Loucy (cell line): ENCODE measurements around the gene DLG2.

Source experiments
- H2AFZ ChIP-seq: fragments of 200-600 bp; sonication (generic); 2 replicates; pipeline ENCODE4 v1.6.0; 2016; ENCODE audit warnings: antibody characterized with exemption, mild to moderate bottlenecking, low read length, moderate library complexity
- H3F3A ChIP-seq: fragments of 200-600 bp; 2 replicates; pipeline ENCODE4 v1.6.0; 2016; ENCODE audit warnings: antibody characterized with exemption, low read depth, mild to moderate bottlenecking
- H3K27me3 ChIP-seq: fragments of 200-600 bp; sonication (generic); 2 replicates; pipeline ENCODE4 v1.6.1; 2014; ENCODE audit warnings: low read length, mild to moderate bottlenecking; ENCODE audit not compliant: insufficient read depth, poor library complexity, severe bottlenecking
- H3K36me3 ChIP-seq: fragments of 200-600 bp; sonication (generic); 2 replicates; pipeline ENCODE4 v1.6.1; 2016; ENCODE audit warnings: low read length; ENCODE audit not compliant: insufficient read depth
- H3K4me1 ChIP-seq: fragments of 200-600 bp; sonication (generic); 2 replicates; pipeline ENCODE4 v1.5.1; 2014; ENCODE audit warnings: low read length, mild to moderate bottlenecking; ENCODE audit not compliant: insufficient read depth, poor library complexity, severe bottlenecking
- H3K4me2 ChIP-seq: fragments of 200-600 bp; sonication (generic); 2 replicates; pipeline ENCODE4 v1.6.0; 2014; ENCODE audit warnings: antibody characterized with exemption, low read length, low read depth, mild to moderate bottlenecking; ENCODE audit not compliant: poor library complexity, severe bottlenecking
- H3K4me3 ChIP-seq: fragments of 200-600 bp; sonication (generic); 2 replicates; pipeline ENCODE4 v1.5.1; 2014; ENCODE audit warnings: low read length, mild to moderate bottlenecking, mixed read lengths; ENCODE audit not compliant: poor library complexity, severe bottlenecking
- H3K79me2 ChIP-seq: fragments of 200-600 bp; sonication (generic); 2 replicates; pipeline ENCODE4 v1.6.1; 2014; ENCODE audit warnings: low read length; ENCODE audit not compliant: insufficient read depth
- H3K9ac ChIP-seq: fragments of 200-600 bp; sonication (generic); 2 replicates; pipeline ENCODE4 v1.6.0; 2014; ENCODE audit warnings: mild to moderate bottlenecking, low read depth, low read length, moderate library complexity; ENCODE audit not compliant: poor library complexity, severe bottlenecking
- H3K9me2 ChIP-seq: fragments of 200-600 bp; sonication (generic); replicated peaks from 2 replicates; pipeline ENCODE4 v1.6.1; 2016; ENCODE audit warnings: low read depth, low read length, mixed read lengths
- H3K9me3 ChIP-seq: fragments of 200-600 bp; sonication (generic); 2 replicates; pipeline ENCODE4 v1.6.1; 2014; ENCODE audit warnings: mild to moderate bottlenecking, antibody characterized with exemption, low read length, low read depth; ENCODE audit not compliant: insufficient read depth
- H4K20me1 ChIP-seq: fragments of 200-600 bp; sonication (generic); 2 replicates; pipeline ENCODE4 v1.6.0; 2014; ENCODE audit warnings: antibody characterized with exemption, low read length, mild to moderate bottlenecking; ENCODE audit not compliant: insufficient read depth, poor library complexity, severe bottlenecking
- CTCF ChIP-seq: fragments of 200-600 bp; sonication (generic); conservative IDR thresholded peaks from 2 replicates; pipeline ENCODE4 v1.5.1; 2014; ENCODE audit warnings: mild to moderate bottlenecking, antibody characterized with exemption, low read length
- EZH2phosphoT487 ChIP-seq: fragments of 200-600 bp; IDR thresholded peaks from 2 replicates; pipeline ENCODE4 v1.6.1; 2018; ENCODE audit warnings: antibody characterized with exemption, mild to moderate bottlenecking, moderate library complexity, borderline replicate concordance

Gene DLG2

GRCh38 chr11:84227970-84228665 lies 1399.0 kb downstream of the DLG2 start:
- Histone ChIP-seq H3K4me2 (no peak overlapping the region), H3K9me2 (no peaks in the 10 kb centered on the region), H3F3A (no peaks in the 10 kb centered on the region), H2AFZ (no peak overlapping the region), H3K4me3 (no peak overlapping the region), H3K79me2 (no peaks in the 10 kb centered on the region), H3K4me1 (no peaks in the 10 kb centered on the region), H3K36me3 (no peaks in the 10 kb centered on the region), H4K20me1 (no peaks in the 10 kb centered on the region), H3K9me3 (no peaks in the 10 kb centered on the region), H3K9ac (no peak overlapping the region), H3K27me3 (no peaks in the 10 kb centered on the region)
- no peak for TF ChIP-seq CTCF
- TF ChIP-seq EZH2phosphoT487: no peak

- Histone ChIP-seq H3K4me2 (no peak overlapping the region), H3K79me2 (no peaks in the 10 kb centered on the region), H3K4me1 (no peaks in the 10 kb centered on the region), H2AFZ (no peak overlapping the region), H3K9me2 (no peaks in the 10 kb centered on the region), H3K9ac (no peak overlapping the region), H3K4me3 (no peak overlapping the region), H3F3A (no peaks in the 10 kb centered on the region), H4K20me1 (no peaks in the 10 kb centered on the region), H3K9me3 (no peaks in the 10 kb centered on the region), H3K36me3 (no peaks in the 10 kb centered on the region), H3K27me3 (no peaks in the 10 kb centered on the region)
- no peak for TF ChIP-seq EZH2phosphoT487
- no peak for TF ChIP-seq CTCF
Measured at GRCh38 chr11:84224042-84224441, 1403.1 kb downstream of the DLG2 start.

GRCh38 chr11:84218318-84218717 lies 1408.8 kb downstream of the DLG2 start:
- Histone ChIP-seq H3F3A (no peaks in the 10 kb centered on the region), H3K36me3 (no peaks in the 10 kb centered on the region), H3K4me1 (no peaks in the 10 kb centered on the region), H3K9me2 (no peaks in the 10 kb centered on the region), H4K20me1 (no peaks in the 10 kb centered on the region), H2AFZ (no peak overlapping the region), H3K9me3 (no peaks in the 10 kb centered on the region), H3K4me3 (no peak overlapping the region), H3K9ac (no peak overlapping the region), H3K4me2 (no peak overlapping the region), H3K79me2 (no peaks in the 10 kb centered on the region), H3K27me3 (no peaks in the 10 kb centered on the region)
- TF ChIP-seq EZH2phosphoT487 (no peak), CTCF (no peak)
